Common myeloid progenitor, CD34-positive (primary cell): ENCODE data around the gene FLNC.

ENCODE experiments used
- CTCF ChIA-PET: fragments of 350-600 bp; sonication (Branson Sonifier 250); formaldehyde crosslinking; loops from one replicate; lab custom pipeline; 2021; ENCODE audit warnings: antibody characterized with exemption; lab: Charles Lee
- POLR2A ChIA-PET: fragments of 350-600 bp; sonication (Branson Sonifier 250); formaldehyde crosslinking; loops from one replicate; lab custom pipeline; 2021; ENCODE audit warnings: antibody characterized with exemption; lab: Charles Lee
- DNase-seq, 3 donors: peaks; one replicate each; pipeline versions ENCODE4 v3.0.0 to v3.0.0-alpha.2; 2013
- H3K27ac ChIP-seq, 2 experiments: 1 replicate in 1 of 2; 2 replicates in 1 of 2; pipeline ENCODE4 v1.7.0; 2013; ENCODE audit warnings: inconsistent platforms in 2 of 2, low read length in 2 of 2, mild to moderate bottlenecking in 2 of 2, low read depth in 1 of 2, moderate library complexity in 1 of 2; ENCODE audit not compliant: severe bottlenecking in 2 of 2, insufficient read depth in 1 of 2, poor library complexity in 1 of 2
- H3K27me3 ChIP-seq, 5 experiments: replicated peaks in 2 of 5; 1 replicate in 3 of 5; 2 replicates in 2 of 5; pipeline versions ENCODE4 v1.6.1 to v1.7.0; 2013; ENCODE audit warnings: low read length in 4 of 5, mild to moderate bottlenecking in 2 of 5, moderate library complexity in 2 of 5, inconsistent platforms in 1 of 5; ENCODE audit not compliant: insufficient read depth in 5 of 5, control insufficient read depth in 4 of 5
- H3K36me3 ChIP-seq, 4 experiments: 1 replicate in 2 of 4; 2 replicates in 2 of 4; pipeline versions ENCODE4 v1.6.1 to v1.7.0; 2013; ENCODE audit warnings: low read length in 3 of 4, control low read depth in 1 of 4, mild to moderate bottlenecking in 1 of 4; ENCODE audit not compliant: control insufficient read depth in 4 of 4, insufficient read depth in 4 of 4
- H3K4me1 ChIP-seq, 4 experiments: 1 replicate in 3 of 4; 2 replicates in 1 of 4; pipeline versions ENCODE4 v1.6.1 to v1.7.1; 2013; ENCODE audit warnings: low read length in 3 of 4, mild to moderate bottlenecking in 3 of 4, control low read depth in 1 of 4, inconsistent platforms in 1 of 4, moderate library complexity in 1 of 4; ENCODE audit not compliant: control insufficient read depth in 4 of 4, insufficient read depth in 4 of 4; ENCODE audit errors: control extremely low read depth in 1 of 4
- H3K4me3 ChIP-seq, 7 experiments: 1 replicate in 4 of 7; 2 replicates in 3 of 7; pipeline versions ENCODE4 v1.5.1 to v1.7.0; 2013; ENCODE audit warnings: mild to moderate bottlenecking in 7 of 7, low read length in 6 of 7, moderate library complexity in 6 of 7, inconsistent platforms in 2 of 7, low read depth in 2 of 7, control low read depth in 1 of 7; ENCODE audit not compliant: insufficient read depth in 4 of 7, control insufficient read depth in 1 of 7; ENCODE audit errors: extremely low read depth in 1 of 7
- H3K9me3 ChIP-seq, 5 experiments: 1 replicate in 4 of 5; 2 replicates in 1 of 5; pipeline versions ENCODE4 v1.6.1 to v1.7.1; 2013; ENCODE audit warnings: low read length in 4 of 5, mild to moderate bottlenecking in 2 of 5, inconsistent platforms in 1 of 5, low read depth in 1 of 5, moderate library complexity in 1 of 5; ENCODE audit not compliant: control insufficient read depth in 4 of 5, insufficient read depth in 2 of 5; ENCODE audit errors: control extremely low read depth in 1 of 5
- WGBS: methylation state at CpG from one replicate; pipeline ENCODE4 v1.1.5; 2013; ENCODE audit not compliant: insufficient coverage; 5-methylcytosine and 5-hydroxymethylcytosine counted together

The FLNC gene

DNA sequence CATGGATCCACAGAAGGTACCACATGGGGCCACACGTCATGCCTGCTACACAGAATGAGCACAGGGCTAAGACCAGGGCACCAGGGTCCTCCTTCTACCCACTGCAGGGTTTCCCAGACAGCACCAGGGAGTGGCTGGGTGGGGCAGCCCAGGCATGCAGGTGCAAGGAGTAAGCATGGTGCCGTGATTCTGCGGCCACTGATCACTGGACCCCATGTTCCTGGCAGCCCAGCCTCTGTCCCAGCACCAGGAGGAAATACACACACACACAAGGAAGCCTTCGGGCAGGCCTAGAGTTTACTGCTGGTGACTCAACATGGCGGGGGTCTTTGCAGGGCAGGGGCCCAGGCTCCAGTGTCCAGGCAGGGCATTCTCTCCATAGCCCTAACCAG, 46.4 kb downstream of the FLNC start:
- H3K27ac ChIP-seq: no peak overlapping the region
- no peaks in the 10 kb centered on the region for H3K9me3 ChIP-seq
- no peak overlapping the region for H3K4me3 ChIP-seq
- POLR2A ChIA-PET: no interaction called here
- H3K27me3 ChIP-seq: no peaks in the 10 kb centered on the region
- no peaks in the 10 kb centered on the region for H3K36me3 ChIP-seq
- CTCF ChIA-PET: interaction anchor here (9.1 kb wide), 1 partner anchor 34 kb away, joined by 83 read pairs; no protein-coding TSS in a partner anchor
- WGBS: 97% methylated on average over 5 of the region's 5 CpGs
- DNase-seq: no peak
- H3K4me1 ChIP-seq: peaks cover 0 to 4% (median 0%) of the 10 kb centered on the region in 4 experiments

DNA sequence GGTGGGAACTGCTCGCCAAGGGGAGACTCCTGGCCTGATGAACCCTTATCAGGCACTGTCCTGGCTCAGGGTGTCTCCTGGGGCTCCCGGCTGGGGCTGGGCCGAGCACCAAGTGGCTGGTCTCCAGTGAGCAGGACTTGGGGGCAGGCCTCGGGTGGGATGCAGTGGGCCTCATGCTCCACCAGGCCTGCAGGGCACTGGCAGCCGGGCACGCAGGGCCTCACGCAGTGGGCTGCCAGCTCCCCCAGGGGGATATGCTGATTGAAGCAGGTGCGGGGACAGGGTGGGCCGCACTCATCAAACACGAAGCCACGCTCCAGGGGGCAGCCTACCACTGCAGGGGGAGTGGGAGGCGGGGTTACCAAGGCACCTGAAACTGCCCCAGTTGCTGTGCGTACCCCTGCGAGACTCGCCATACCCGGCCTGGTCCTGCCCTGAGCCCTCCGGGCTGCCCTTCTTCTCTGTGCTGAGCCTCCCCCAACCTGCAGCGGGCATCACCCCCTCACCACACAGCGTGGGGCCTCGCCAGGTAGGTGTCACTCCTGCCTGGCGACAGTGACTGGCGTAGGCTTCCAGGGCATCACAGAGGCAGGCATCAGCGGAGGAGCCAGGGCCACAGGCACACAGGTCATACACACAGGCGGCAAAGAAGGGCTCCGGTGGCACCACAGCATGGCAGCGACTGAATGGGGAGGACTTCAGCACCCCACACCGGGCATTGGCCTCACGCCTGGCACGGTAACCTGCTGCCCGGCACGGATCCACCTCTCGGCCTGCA, 47.0 kb downstream of the FLNC start:
- Histone ChIP-seq H3K9me3 (no peaks in the 10 kb centered on the region), H3K36me3 (no peaks in the 10 kb centered on the region), H3K27me3 (no peaks in the 10 kb centered on the region), H3K4me1 (peaks cover 0 to 4% (median 0%) of the 10 kb centered on the region in 4 experiments), H3K4me3 (no peak overlapping the region), H3K27ac (no peak overlapping the region)
- ChIA-PET POLR2A (no interaction called here), CTCF (interaction anchor here (9.1 to 9.8 kb wide), 2 partner anchors 15 to 34 kb away, joined by 83 to 123 read pairs; partner anchors contain the start of gene ATP6V1F)
- WGBS: 95% methylated on average over 30 of the region's 32 CpGs
- DNase-seq: no peak

DNA sequence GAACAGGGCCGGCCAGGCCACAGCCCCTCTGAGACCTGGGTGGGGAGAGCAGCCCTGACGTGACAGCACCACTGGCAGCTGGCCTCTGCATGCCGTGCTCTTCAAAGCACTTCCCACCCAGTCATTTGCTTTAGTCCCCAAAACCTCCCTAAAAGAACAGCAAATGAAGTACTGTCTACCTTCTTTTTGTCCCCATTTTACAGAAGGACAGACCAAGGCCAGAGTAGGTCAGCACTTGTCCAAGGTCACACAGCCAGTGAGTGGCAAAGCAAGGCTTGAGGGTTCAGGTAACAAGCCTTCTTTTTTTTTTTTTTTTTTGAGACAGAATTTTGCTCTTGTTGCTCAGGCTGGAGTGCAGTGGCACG, 47.5 kb downstream of the FLNC start:
- ChIA-PET POLR2A (no interaction called here), CTCF (interaction anchor here (9.1 to 9.8 kb wide), 2 partner anchors 16 to 35 kb away, joined by 83 to 123 read pairs; partner anchors contain the start of gene ATP6V1F)
- WGBS: no CpG with 5 or more reads among the region's 4 CpGs
- Histone ChIP-seq H3K27me3 (no peaks in the 10 kb centered on the region), H3K36me3 (no peaks in the 10 kb centered on the region), H3K27ac (no peak overlapping the region), H3K9me3 (no peaks in the 10 kb centered on the region), H3K4me3 (no peak overlapping the region), H3K4me1 (peaks cover 0 to 4% (median 0%) of the 10 kb centered on the region in 4 experiments)
- DNase-seq: no peak

- POLR2A ChIA-PET: no interaction called here
Measured at GRCh38 chr7:128878226-128879105, 48.3 kb downstream of the FLNC start.

GRCh38 chr7:128879461-128879938, 49.3 kb downstream of the FLNC start:
- POLR2A ChIA-PET: no interaction called here
- WGBS: 96% methylated on average over 14 of the region's 19 CpGs
- DNase-seq: no peak

More at GRCh38 chr7:128878226-128879105, 48.3 kb downstream of the FLNC start:
- CTCF ChIA-PET: interaction anchor here (1.4 to 9.8 kb wide), 6 partner anchors 7 to 451 kb away, joined by 3 to 123 read pairs (median 28); partner anchors contain the start of gene ATP6V1F
- no peaks in the 10 kb centered on the region for H3K36me3 ChIP-seq
- no peak for DNase-seq
- 97% methylated on average over 11 of the region's 14 CpGs for WGBS
- no peak overlapping the region for H3K4me3 ChIP-seq
- no peaks in the 10 kb centered on the region for H3K9me3 ChIP-seq
- no peak overlapping the region for H3K27ac ChIP-seq
- no peaks in the 10 kb centered on the region for H3K27me3 ChIP-seq
- H3K4me1 ChIP-seq: peaks cover 0 to 4% (median 0%) of the 10 kb centered on the region in 4 experiments

GRCh38 chr7:128879939-128880746, 49.9 kb downstream of the FLNC start:
- CTCF ChIA-PET: interaction anchor here (1.0 to 9.8 kb wide), 13 partner anchors 9 to 453 kb away, joined by 3 to 123 read pairs (median 6); partner anchors contain the start of gene ATP6V1F
- Histone ChIP-seq H3K4me1 (peaks cover 0 to 4% (median 0%) of the 10 kb centered on the region in 4 experiments), H3K27me3 (no peaks in the 10 kb centered on the region), H3K9me3 (no peaks in the 10 kb centered on the region), H3K4me3 (no peak overlapping the region), H3K27ac (no peak overlapping the region), H3K36me3 (no peaks in the 10 kb centered on the region)
- peak in 1 of 3 donors; percentile 42 for DNase-seq
- POLR2A ChIA-PET: no interaction called here
- 59% methylated on average over 28 of the region's 31 CpGs for WGBS

More at GRCh38 chr7:128879461-128879938, 49.3 kb downstream of the FLNC start:
- Histone ChIP-seq H3K27me3 (no peaks in the 10 kb centered on the region), H3K9me3 (no peaks in the 10 kb centered on the region), H3K27ac (no peak overlapping the region), H3K4me3 (no peak overlapping the region), H3K36me3 (no peaks in the 10 kb centered on the region), H3K4me1 (peaks cover 0 to 4% (median 0%) of the 10 kb centered on the region in 4 experiments)
- CTCF ChIA-PET: interaction anchor here (1.2 to 9.8 kb wide), 10 partner anchors 9 to 452 kb away, joined by 3 to 123 read pairs (median 7); partner anchors contain the start of gene ATP6V1F
